Measurements from ENCODE around the gene PLOD3. TPM values are rescaled to one million over a fixed set of nuclear protein-coding genes. Genes with fewer than 3 reads are reported as not detected.
"Not testable (repeated sequence)": the region's sequence is repeated elsewhere in the genome, so short reads cannot be mapped to it uniquely, and the experiment has no call there.

Gene PLOD3
- total RNA-seq, 3 donors from 2014 or later (not counting 1 experiment from before 2014, with no cell fraction given): 41.7 to 54.5 (median 45.0) TPM

DNA sequence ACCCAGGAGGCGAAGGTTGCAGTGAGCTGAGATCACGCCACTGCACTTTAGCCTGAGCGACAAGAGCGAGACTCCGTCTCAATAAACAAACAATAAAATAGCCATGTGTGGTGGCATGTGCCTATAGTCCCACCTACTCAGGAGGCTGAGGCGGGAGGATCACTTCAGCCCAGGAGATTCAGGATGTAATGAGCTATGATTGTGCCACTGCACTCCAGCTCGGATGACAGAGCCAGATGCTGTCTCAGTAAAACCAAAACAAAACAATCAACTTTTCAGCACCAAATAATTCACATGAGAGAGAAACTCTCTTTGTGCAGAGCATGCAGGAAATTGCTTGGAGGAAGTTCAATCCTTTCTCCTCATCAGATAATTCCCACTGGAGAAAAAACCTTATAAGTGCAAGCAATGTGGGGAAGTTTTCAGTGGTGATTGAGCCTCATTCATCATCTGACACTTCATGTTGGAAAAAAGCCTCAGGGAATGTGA is 40.9 kb upstream of the PLOD3 start:
- Mint-ChIP-seq H3K27ac (no peak overlapping the region), H3K4me3 (no peak overlapping the region), H3K36me3 (no peaks in the 10 kb centered on the region), H3K4me1 (no peaks in the 10 kb centered on the region), H3K27me3 (ENCODE audit: low read depth in 2 of 2) (peaks cover 0 to 8% of the 10 kb centered on the region in 2 donors), H3K9me3 (no peaks in the 10 kb centered on the region)
- intact Hi-C loops (cut with micrococcal nuclease): no loop called here
- Histone ChIP-seq H3K27me3 (ENCODE audit: control insufficient read depth, insufficient read depth, low read length) (no peaks in the 10 kb centered on the region), H3K4me1 (ENCODE audit: control insufficient read depth, insufficient read depth, low read length) (no peaks in the 10 kb centered on the region), H3K36me3 (ENCODE audit: control insufficient read depth, insufficient read depth, low read length) (no peaks in the 10 kb centered on the region), H3K4me3 (ENCODE audit: low read length) (no peak overlapping the region), H3K27ac (ENCODE audit: low read length) (no peak overlapping the region), H3K9me3 (ENCODE audit: control insufficient read depth, insufficient read depth, low read length) (no peaks in the 10 kb centered on the region)
- no peak for DNase-seq
- no peak for ATAC-seq
- WGBS (ENCODE audit: insufficient coverage): 97% methylated on average over 7 of the region's 7 CpGs
- TF ChIP-seq, protein P1, sequence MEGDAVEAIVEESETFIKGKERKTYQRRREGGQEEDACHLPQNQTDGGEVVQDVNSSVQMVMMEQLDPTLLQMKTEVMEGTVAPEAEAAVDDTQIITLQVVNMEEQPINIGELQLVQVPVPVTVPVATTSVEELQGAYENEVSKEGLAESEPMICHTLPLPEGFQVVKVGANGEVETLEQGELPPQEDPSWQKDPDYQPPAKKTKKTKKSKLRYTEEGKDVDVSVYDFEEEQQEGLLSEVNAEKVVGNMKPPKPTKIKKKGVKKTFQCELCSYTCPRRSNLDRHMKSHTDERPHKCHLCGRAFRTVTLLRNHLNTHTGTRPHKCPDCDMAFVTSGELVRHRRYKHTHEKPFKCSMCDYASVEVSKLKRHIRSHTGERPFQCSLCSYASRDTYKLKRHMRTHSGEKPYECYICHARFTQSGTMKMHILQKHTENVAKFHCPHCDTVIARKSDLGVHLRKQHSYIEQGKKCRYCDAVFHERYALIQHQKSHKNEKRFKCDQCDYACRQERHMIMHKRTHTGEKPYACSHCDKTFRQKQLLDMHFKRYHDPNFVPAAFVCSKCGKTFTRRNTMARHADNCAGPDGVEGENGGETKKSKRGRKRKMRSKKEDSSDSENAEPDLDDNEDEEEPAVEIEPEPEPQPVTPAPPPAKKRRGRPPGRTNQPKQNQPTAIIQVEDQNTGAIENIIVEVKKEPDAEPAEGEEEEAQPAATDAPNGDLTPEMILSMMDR (IDR thresholded peaks at IDR 0.05): no peak

DNA sequence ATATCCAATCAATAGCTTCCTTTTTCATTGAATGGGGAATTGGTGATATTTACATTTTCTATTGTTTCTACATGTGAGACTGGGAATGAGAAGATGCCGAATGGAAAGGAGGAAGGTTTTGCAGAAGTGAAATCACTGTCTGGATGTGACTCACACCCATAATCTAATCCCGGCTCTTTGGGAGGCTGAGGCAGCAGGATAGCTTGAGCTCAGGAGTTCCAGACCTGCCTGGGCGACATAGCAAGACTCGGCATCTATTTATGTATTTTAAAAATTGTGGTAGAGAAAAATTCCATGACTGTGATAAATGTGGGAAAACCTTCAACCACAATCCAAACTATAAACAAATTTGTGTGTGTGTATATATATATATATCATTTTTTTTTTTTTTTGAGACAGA is 38.4 kb upstream of the PLOD3 start:
- no peaks in the 10 kb centered on the region for H3K27me3 Mint-ChIP-seq (ENCODE audit: low read depth in 2 of 2)
- no peaks in the 10 kb centered on the region for H3K9me3 Mint-ChIP-seq
- Histone ChIP-seq H3K4me3 (ENCODE audit: low read length) (no peak overlapping the region), H3K27me3 (ENCODE audit: control insufficient read depth, insufficient read depth, low read length) (no peaks in the 10 kb centered on the region), H3K4me1 (ENCODE audit: control insufficient read depth, insufficient read depth, low read length) (peaks cover 18% of the 10 kb centered on the region), H3K9me3 (ENCODE audit: control insufficient read depth, insufficient read depth, low read length) (no peaks in the 10 kb centered on the region), H3K36me3 (ENCODE audit: control insufficient read depth, insufficient read depth, low read length) (no peaks in the 10 kb centered on the region), H3K27ac (ENCODE audit: low read length) (no peak overlapping the region)
- peaks cover 14 to 22% of the 10 kb centered on the region in 2 donors for H3K4me1 Mint-ChIP-seq
- no peak for ATAC-seq
- no peak for DNase-seq
- peaks cover 5% of the 10 kb centered on the region for H3K36me3 Mint-ChIP-seq
- H3K4me3 Mint-ChIP-seq: no peak overlapping the region
- TF ChIP-seq, protein P1 (IDR thresholded peaks at IDR 0.05): no peak
- intact Hi-C loops (cut with micrococcal nuclease): no loop called here
- H3K27ac Mint-ChIP-seq: no peak overlapping the region
- 89% methylated on average over 3 of the region's 4 CpGs for WGBS (ENCODE audit: insufficient coverage)

DNA sequence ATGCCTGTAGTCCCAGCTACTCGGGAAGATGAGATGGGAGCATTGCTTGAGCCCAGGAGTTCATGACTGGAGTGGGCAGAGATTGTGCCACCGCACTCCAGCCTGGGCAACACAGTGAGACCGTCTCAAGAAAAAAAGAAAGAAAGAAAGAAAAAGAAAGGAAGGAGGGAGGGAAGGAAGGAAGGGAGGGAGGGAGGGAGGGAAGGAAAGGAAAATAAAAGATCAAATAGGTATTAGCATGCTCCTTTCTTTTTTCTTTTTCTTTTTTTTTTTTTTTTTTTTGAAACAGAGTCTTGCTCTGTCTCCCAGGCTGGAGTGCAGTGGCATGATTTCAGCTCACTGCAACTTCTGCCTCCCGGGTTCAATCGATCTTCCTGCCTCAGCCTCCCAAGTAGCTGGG is 35.8 kb upstream of the PLOD3 start:
- H3K4me3 ChIP-seq (ENCODE audit: low read length); H3K27ac ChIP-seq (ENCODE audit: low read length); ATAC-seq; DNase-seq; H3K9me3 Mint-ChIP-seq; H3K27me3 Mint-ChIP-seq (ENCODE audit: low read depth in 2 of 2); H3K9me3 ChIP-seq (ENCODE audit: control insufficient read depth, insufficient read depth, low read length); H3K36me3 ChIP-seq (ENCODE audit: control insufficient read depth, insufficient read depth, low read length); H3K36me3 Mint-ChIP-seq; H3K27me3 ChIP-seq (ENCODE audit: control insufficient read depth, insufficient read depth, low read length); H3K4me3 Mint-ChIP-seq; intact Hi-C loops (cut with micrococcal nuclease): not testable (repeated sequence)
- H3K4me1 Mint-ChIP-seq: peaks cover 27 to 35% of the 10 kb centered on the region in 2 donors
- H3K4me1 ChIP-seq (ENCODE audit: control insufficient read depth, insufficient read depth, low read length): peaks cover 24% of the 10 kb centered on the region
- 90% methylated on average over 5 of the region's 5 CpGs for WGBS (ENCODE audit: insufficient coverage)
- H3K27ac Mint-ChIP-seq: peak overlapping the region in 1 of 2 donors; percentile 100

DNA sequence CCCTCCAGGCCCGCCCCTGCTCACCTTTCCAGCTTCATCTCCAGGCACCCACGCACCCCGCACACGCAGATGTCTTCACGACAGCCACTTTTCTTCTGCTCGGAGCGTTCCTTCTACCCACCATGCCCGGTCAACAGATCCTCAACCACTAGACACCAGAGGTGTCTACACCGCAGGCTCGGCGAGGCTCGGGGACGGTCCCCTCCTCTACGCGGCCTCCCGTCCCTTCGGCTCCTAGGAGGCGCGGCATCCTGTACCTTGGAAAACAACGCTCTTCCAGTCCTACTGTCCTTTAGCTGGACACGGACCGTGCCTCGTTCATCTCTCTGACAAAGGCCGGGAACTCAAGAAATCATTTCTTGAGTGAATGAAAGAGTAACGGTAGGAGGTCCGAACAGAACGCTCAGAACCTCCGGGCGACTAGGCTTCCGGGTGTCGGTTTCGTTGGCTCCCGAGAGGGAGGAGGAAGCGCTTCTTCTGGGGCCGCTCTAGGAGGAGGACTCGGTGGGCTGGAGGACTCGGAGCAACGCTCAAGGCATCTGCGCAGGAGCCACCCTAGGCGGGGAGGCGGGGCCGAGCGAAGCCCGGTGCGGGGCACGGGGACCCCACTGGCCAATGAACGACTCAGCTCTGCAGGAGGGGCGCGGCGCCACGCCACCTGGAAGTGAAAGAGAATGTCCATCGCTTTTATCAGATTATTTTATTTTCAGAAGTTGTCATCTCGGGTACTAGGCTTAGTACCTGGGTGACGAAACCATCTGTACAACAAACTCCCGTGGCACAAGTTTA is 34.7 kb upstream of the PLOD3 start:
- peak overlapping the region; percentile 85 for H3K27ac ChIP-seq (ENCODE audit: low read length)
- Mint-ChIP-seq H3K4me1 (peaks cover 29 to 38% of the 10 kb centered on the region in 2 donors), H3K4me3 (peak overlapping the region; percentile 100), H3K27ac (peak overlapping the region; percentile 98 to 100), H3K27me3 (ENCODE audit: low read depth in 2 of 2) (no peaks in the 10 kb centered on the region), H3K9me3 (no peaks in the 10 kb centered on the region), H3K36me3 (peaks cover 5% of the 10 kb centered on the region)
- intact Hi-C loops (cut with micrococcal nuclease): loop anchor here (1.0 kb wide), 1 partner anchor 8 kb away; no protein-coding TSS in a partner anchor
- TF ChIP-seq, protein P1 (IDR thresholded peaks at IDR 0.05): no peak
- no peaks in the 10 kb centered on the region for H3K9me3 ChIP-seq (ENCODE audit: control insufficient read depth, insufficient read depth, low read length)
- ATAC-seq (peak; percentile 97 to 100 (median 98)), DNase-seq (peak; percentile 99)
- no peaks in the 10 kb centered on the region for H3K27me3 ChIP-seq (ENCODE audit: control insufficient read depth, insufficient read depth, low read length)
- H3K4me3 ChIP-seq (ENCODE audit: low read length): peak overlapping the region; percentile 95
- peaks cover 7% of the 10 kb centered on the region for H3K36me3 ChIP-seq (ENCODE audit: control insufficient read depth, insufficient read depth, low read length)
- under 1% methylated on average over 55 of the region's 55 CpGs for WGBS (ENCODE audit: insufficient coverage)
- H3K4me1 ChIP-seq (ENCODE audit: control insufficient read depth, insufficient read depth, low read length): peaks cover 24% of the 10 kb centered on the region
